H9 (cell line): ENCODE results near the gene NRIP3. TPM values are rescaled to one million over a fixed set of nuclear protein-coding genes. Genes with fewer than 3 reads are reported as not detected.
A peak's percentile ranks its signal among the peaks of the same experiment; 100 is the strongest.

Experiments
- DNase-seq: peaks from one replicate; pipeline ENCODE4 v3.0.0-alpha.2; 2017
- H2AFZ ChIP-seq: one replicate; pipeline ENCODE4 v1.6.1; 2013; ENCODE audit warnings: mild to moderate bottlenecking, low read length, control low read depth, moderate library complexity
- H2AK5ac ChIP-seq: 2 replicates; pipeline ENCODE4 v1.6.1; 2013; ENCODE audit warnings: low read length, control low read depth, mixed read lengths; ENCODE audit not compliant: insufficient read length
- H2BK120ac ChIP-seq: one replicate; pipeline ENCODE4 v1.6.1; 2013; ENCODE audit warnings: low read depth, mild to moderate bottlenecking, low read length, control low read depth, inconsistent platforms; ENCODE audit not compliant: poor library complexity, severe bottlenecking
- H2BK12ac ChIP-seq: 2 replicates; pipeline ENCODE4 v1.6.1; 2013; ENCODE audit warnings: low read length, control low read depth, mixed read lengths, low read depth; ENCODE audit not compliant: insufficient read length
- H2BK15ac ChIP-seq: 2 replicates; pipeline ENCODE4 v1.6.1; 2013; ENCODE audit warnings: low read depth, low read length, control low read depth
- H2BK20ac ChIP-seq: one replicate; pipeline ENCODE4 v1.6.1; 2013; ENCODE audit warnings: low read depth, mild to moderate bottlenecking, low read length, control low read depth, inconsistent platforms; ENCODE audit not compliant: poor library complexity, severe bottlenecking
- H2BK5ac ChIP-seq: 2 replicates; pipeline ENCODE4 v1.6.1; 2013; ENCODE audit warnings: low read length, control low read depth, mixed read lengths; ENCODE audit not compliant: insufficient read length
- H3K14ac ChIP-seq: 2 replicates; pipeline ENCODE4 v1.6.1; 2013; ENCODE audit warnings: low read length, control low read depth; ENCODE audit not compliant: insufficient read depth
- H3K18ac ChIP-seq: 2 replicates; pipeline ENCODE4 v1.6.1; 2013; ENCODE audit warnings: low read depth, mild to moderate bottlenecking, mixed read lengths, low read length, control low read depth; ENCODE audit not compliant: insufficient read length
- H3K23ac ChIP-seq: 2 replicates; pipeline ENCODE4 v1.6.1; 2013; ENCODE audit warnings: low read length, control low read depth, mixed read lengths, low read depth; ENCODE audit not compliant: insufficient read length
- H3K23me2 ChIP-seq: 2 replicates; pipeline ENCODE4 v1.6.1; 2013; ENCODE audit warnings: low read depth, mild to moderate bottlenecking, mixed read lengths, low read length, control low read depth; ENCODE audit not compliant: insufficient read length, poor library complexity, severe bottlenecking
- H3K27ac ChIP-seq: 2 replicates; pipeline ENCODE4 v1.5.1; 2013; ENCODE audit warnings: low read length, control low read depth, mixed read lengths, low read depth; ENCODE audit not compliant: insufficient read length
- H3K27me3 ChIP-seq: 2 replicates; pipeline ENCODE4 v1.6.1; 2013; ENCODE audit warnings: low read length, control low read depth, inconsistent platforms; ENCODE audit not compliant: insufficient read depth
- H3K4ac ChIP-seq: 2 replicates; pipeline ENCODE4 v1.6.1; 2013; ENCODE audit warnings: low read depth, mild to moderate bottlenecking, control low read depth, inconsistent platforms, low read length, moderate library complexity
- H3K4me1 ChIP-seq: 2 replicates; pipeline ENCODE4 v1.6.1; 2013; ENCODE audit warnings: low read length, control low read depth, inconsistent platforms; ENCODE audit not compliant: insufficient read depth
- H3K4me2 ChIP-seq: 2 replicates; pipeline ENCODE4 v1.6.1; 2013; ENCODE audit warnings: low read length, control low read depth, mixed read lengths; ENCODE audit not compliant: insufficient read length, insufficient read depth
- H3K56ac ChIP-seq: 2 replicates; pipeline ENCODE4 v1.6.1; 2013; ENCODE audit warnings: low read depth, mild to moderate bottlenecking, mixed read lengths, low read length, control low read depth; ENCODE audit not compliant: insufficient read length
- H3K79me1 ChIP-seq: 2 replicates; pipeline ENCODE4 v1.6.1; 2013; ENCODE audit warnings: low read depth, mild to moderate bottlenecking, moderate library complexity, low read length, control low read depth, inconsistent platforms; ENCODE audit not compliant: insufficient read depth, poor library complexity, severe bottlenecking
- H3K79me2 ChIP-seq: 2 replicates; pipeline ENCODE4 v1.6.1; 2013; ENCODE audit warnings: low read length, control low read depth, inconsistent platforms; ENCODE audit not compliant: insufficient read depth
- H3K9ac ChIP-seq: 2 replicates; pipeline ENCODE4 v1.6.1; 2013; ENCODE audit warnings: low read length, control low read depth, mixed read lengths; ENCODE audit not compliant: insufficient read length; ENCODE audit errors: extremely low read depth
- H3K9me3 ChIP-seq: one replicate; pipeline ENCODE4 v1.6.1; 2013; ENCODE audit warnings: low read depth, low read length, inconsistent platforms; ENCODE audit not compliant: control insufficient read depth
- H3T11ph ChIP-seq: one replicate; pipeline ENCODE4 v1.6.1; 2013; ENCODE audit warnings: mild to moderate bottlenecking, low read length, control low read depth, inconsistent platforms
- H4K20me1 ChIP-seq: one replicate; pipeline ENCODE4 v1.6.1; 2013; ENCODE audit not compliant: control insufficient read depth, insufficient read length, insufficient read depth
- H4K5ac ChIP-seq: 2 replicates; pipeline ENCODE4 v1.6.1; 2013; ENCODE audit warnings: low read depth, mild to moderate bottlenecking, mixed read lengths, low read length, control low read depth; ENCODE audit not compliant: insufficient read length
- H4K8ac ChIP-seq: replicated peaks from 2 replicates; pipeline ENCODE4 v1.6.1; 2013; ENCODE audit warnings: low read length, control low read depth, mixed read lengths, low read depth; ENCODE audit not compliant: insufficient read length
- H4K91ac ChIP-seq: 2 replicates; pipeline ENCODE4 v1.6.1; 2013; ENCODE audit warnings: low read depth, mild to moderate bottlenecking, moderate library complexity, mixed read lengths, low read length, control low read depth; ENCODE audit not compliant: insufficient read length
- H3K27ac Mint-ChIP-seq, 3 experiments: 2 replicates in 2 of 3; 3 replicates in 1 of 3; pipeline ENCODE4 v1.8.0; 2020 to 2021; ENCODE audit warnings: mixed read lengths in 3 of 3, mild to moderate bottlenecking in 1 of 3, moderate library complexity in 1 of 3
- H3K27me3 Mint-ChIP-seq: 2 replicates; pipeline ENCODE4 v1.8.0; 2021; ENCODE audit warnings: low read depth, mild to moderate bottlenecking, moderate library complexity, mixed read lengths
- H3K36me3 Mint-ChIP-seq, 3 experiments: 2 replicates in 2 of 3; 3 replicates in 1 of 3; pipeline ENCODE4 v1.8.0; 2020 to 2021; ENCODE audit warnings: low read depth in 3 of 3, mixed read lengths in 3 of 3; ENCODE audit not compliant: insufficient read depth in 1 of 3
- H3K4me1 Mint-ChIP-seq, 2 experiments: 2 replicates each; pipeline ENCODE4 v1.8.0; 2020; ENCODE audit warnings: mixed read lengths in 2 of 2
- H3K4me3 Mint-ChIP-seq, 2 experiments: 2 replicates in 1 of 2; 3 replicates in 1 of 2; pipeline ENCODE4 v1.8.0; 2020 to 2021; ENCODE audit warnings: mild to moderate bottlenecking in 2 of 2, mixed read lengths in 2 of 2, moderate library complexity in 1 of 2
- H3K9me3 Mint-ChIP-seq, 2 experiments: 2 replicates in 1 of 2; 3 replicates in 1 of 2; pipeline ENCODE4 v1.8.0; 2020; ENCODE audit warnings: mild to moderate bottlenecking in 2 of 2, mixed read lengths in 2 of 2, moderate library complexity in 1 of 2
- CTCF ChIP-seq: fragments of 200-600 bp; sonication (generic); conservative IDR thresholded peaks from 3 replicates; pipeline ENCODE4 v1.8.0; 2021; ENCODE audit warnings: antibody characterized with exemption, mild to moderate bottlenecking
- WGBS: extraction: QIAGEN DNeasy Blood & Tissue Kit; methylation state at CpG from one replicate; pipeline ENCODE4 v1.1.7; 2013; ENCODE audit warnings: missing lambda C conversion rate, low lambda C conversion rate, mixed read lengths; ENCODE audit not compliant: insufficient read length; ENCODE audit errors: extremely low coverage; 5-methylcytosine and 5-hydroxymethylcytosine counted together
- total RNA-seq: library from RNA; stranded (reverse); gene quantifications from 2 replicates; pipeline ENCODE4 v1.2.1, GENCODE V29; 2021

The NRIP3 gene
- total RNA-seq, 1 experiment from 2014 or later = 4.2 TPM

GRCh38 chr11:8948886-8949285, 54.9 kb downstream of the NRIP3 start:
- Histone ChIP-seq H3K56ac (no peak overlapping the region), H3K27ac (no peak overlapping the region), H2BK15ac (no peak overlapping the region), H3K23ac (no peak overlapping the region), H4K91ac (no peak overlapping the region), H2BK12ac (no peak overlapping the region), H4K8ac (no peak overlapping the region), H3T11ph (no peak overlapping the region), H4K20me1 (peaks cover 3% of the 10 kb centered on the region), H3K9me3 (no peaks in the 10 kb centered on the region), H3K14ac (no peak overlapping the region), H3K4me2 (no peak overlapping the region), H3K4ac (no peak overlapping the region), H2AK5ac (no peak overlapping the region), H4K5ac (no peak overlapping the region), H3K4me1 (no peaks in the 10 kb centered on the region), H2BK120ac (no peak overlapping the region), H3K23me2 (no peaks in the 10 kb centered on the region), H3K27me3 (no peaks in the 10 kb centered on the region), H3K79me1 (no peaks in the 10 kb centered on the region), H3K79me2 (no peaks in the 10 kb centered on the region), H2BK20ac (no peak overlapping the region), H2AFZ (no peak overlapping the region), H3K9ac (no peak overlapping the region), H3K18ac (no peak overlapping the region), H2BK5ac (no peak overlapping the region)
- TF ChIP-seq CTCF = no peak
- Mint-ChIP-seq H3K4me3 (no peak overlapping the region), H3K36me3 (peaks cover 1 to 35% (median 2%) of the 10 kb centered on the region in 3 experiments; a peak in 6 of 7 replicates), H3K27me3 (no peaks in the 10 kb centered on the region), H3K9me3 (no peaks in the 10 kb centered on the region; a peak in 2 of 5 replicates), H3K27ac (peak overlapping the region in 1 of 3 experiments; percentile 24; a peak in 2 of 7 replicates), H3K4me1 (peaks cover 6 to 7% of the 10 kb centered on the region in 2 experiments; a peak in 3 of 4 replicates)
- no peak for DNase-seq
- no CpG with 5 or more reads among the region's 3 CpGs for WGBS
